Measurements from ENCODE around the gene ZNHIT1. TPM values are rescaled to one million over a fixed set of nuclear protein-coding genes. Genes with fewer than 3 reads are reported as not detected.
A peak's percentile ranks its signal among the peaks of the same experiment; 100 is the strongest.

The ZNHIT1 gene
- total RNA-seq, 4 donors from 2014 or later: 76.2 to 97.8 (median 88.6) TPM

- Histone ChIP-seq H3K9me3 (no peaks in the 10 kb centered on the region), H3K4me3 (no peak overlapping the region), H3K4me1 (peaks cover 0 to 90% (median 31%) of the 10 kb centered on the region in 3 donors), H3K27ac (peak overlapping the region in 2 of 4 donors; percentile 23 to 84), H3K36me3 (peaks cover 0 to 55% of the 10 kb centered on the region in 2 donors), H3K27me3 (no peaks in the 10 kb centered on the region)
- TF ChIP-seq POLR2AphosphoS5 (IDR thresholded peaks at IDR 0.05): no peak
- TF ChIP-seq, protein P1, sequence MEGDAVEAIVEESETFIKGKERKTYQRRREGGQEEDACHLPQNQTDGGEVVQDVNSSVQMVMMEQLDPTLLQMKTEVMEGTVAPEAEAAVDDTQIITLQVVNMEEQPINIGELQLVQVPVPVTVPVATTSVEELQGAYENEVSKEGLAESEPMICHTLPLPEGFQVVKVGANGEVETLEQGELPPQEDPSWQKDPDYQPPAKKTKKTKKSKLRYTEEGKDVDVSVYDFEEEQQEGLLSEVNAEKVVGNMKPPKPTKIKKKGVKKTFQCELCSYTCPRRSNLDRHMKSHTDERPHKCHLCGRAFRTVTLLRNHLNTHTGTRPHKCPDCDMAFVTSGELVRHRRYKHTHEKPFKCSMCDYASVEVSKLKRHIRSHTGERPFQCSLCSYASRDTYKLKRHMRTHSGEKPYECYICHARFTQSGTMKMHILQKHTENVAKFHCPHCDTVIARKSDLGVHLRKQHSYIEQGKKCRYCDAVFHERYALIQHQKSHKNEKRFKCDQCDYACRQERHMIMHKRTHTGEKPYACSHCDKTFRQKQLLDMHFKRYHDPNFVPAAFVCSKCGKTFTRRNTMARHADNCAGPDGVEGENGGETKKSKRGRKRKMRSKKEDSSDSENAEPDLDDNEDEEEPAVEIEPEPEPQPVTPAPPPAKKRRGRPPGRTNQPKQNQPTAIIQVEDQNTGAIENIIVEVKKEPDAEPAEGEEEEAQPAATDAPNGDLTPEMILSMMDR (IDR thresholded peaks at IDR 0.05): no peak
- no peak for TF ChIP-seq EP300 (IDR thresholded peaks at IDR 0.05)
- no peak for TF ChIP-seq POLR2A (IDR thresholded peaks at IDR 0.05)
- 63 to 71% methylated on average over 3 to 6 of the region's 16 CpGs for WGBS, 2 donors (ENCODE audit: low coverage in 1 of 2)
- ATAC-seq: no peak
Measured at GRCh38 chr7:101241443-101242349, 23.7 kb downstream of the ZNHIT1 start.

GRCh38 chr7:101243646-101244374, 25.8 kb downstream of the ZNHIT1 start:
- no peaks in the 10 kb centered on the region for H3K27me3 ChIP-seq
- H3K36me3 ChIP-seq: peaks cover 0 to 52% of the 10 kb centered on the region in 2 donors
- 12 to 27% methylated on average over 3 to 17 of the region's 28 CpGs for WGBS, 2 donors (ENCODE audit: low coverage in 1 of 2)
- TF ChIP-seq EP300 (IDR thresholded peaks at IDR 0.05): no peak
- TF ChIP-seq POLR2A (IDR thresholded peaks at IDR 0.05): no peak
- no peak for TF ChIP-seq POLR2AphosphoS5 (IDR thresholded peaks at IDR 0.05)
- TF ChIP-seq, protein P1 (IDR thresholded peaks at IDR 0.05): no peak
- H3K4me1 ChIP-seq: peaks cover 0 to 71% (median 15%) of the 10 kb centered on the region in 3 donors
- H3K27ac ChIP-seq: peak overlapping the region; percentile 79 to 98 (median 93)
- H3K4me3 ChIP-seq: peak overlapping the region; percentile 53 to 85
- H3K9me3 ChIP-seq: no peaks in the 10 kb centered on the region
- no peak for ATAC-seq

- peak; percentile 90 for TF ChIP-seq POLR2AphosphoS5 (IDR thresholded peaks at IDR 0.05)
- TF ChIP-seq POLR2A (IDR thresholded peaks at IDR 0.05): peak; percentile 74 to 78
- TF ChIP-seq EP300 (IDR thresholded peaks at IDR 0.05): no peak
- TF ChIP-seq, protein P1 (IDR thresholded peaks at IDR 0.05): peak in 3 of 4 experiments; percentile 93 to 96 (median 94)
- H3K27ac ChIP-seq: peak within 1 kb of the TSS; percentile 79 to 98 (median 93)
- peak; percentile 98 for ATAC-seq
- H3K4me3 ChIP-seq: peak within 1 kb of the TSS; percentile 53 to 85
- no CpG with 5 or more reads among the region's 45 CpGs for WGBS, 2 donors (ENCODE audit: low coverage in 1 of 2)
- peaks cover 0 to 52% of the 10 kb centered on the region in 2 donors for H3K36me3 ChIP-seq
- no peaks in the 10 kb centered on the region for H3K9me3 ChIP-seq
- H3K4me1 ChIP-seq: peaks cover 0 to 65% (median 15%) of the 10 kb centered on the region in 3 donors
- no peaks in the 10 kb centered on the region for H3K27me3 ChIP-seq
Measured at GRCh38 chr7:101244375-101245146, 26.6 kb downstream of the ZNHIT1 start, which contains the start of gene FIS1. Gene FIS1, minus strand, starts transcription at chr7:101245081. Its CDS starts 77 bp downstream, at chr7:101245004.

DNA sequence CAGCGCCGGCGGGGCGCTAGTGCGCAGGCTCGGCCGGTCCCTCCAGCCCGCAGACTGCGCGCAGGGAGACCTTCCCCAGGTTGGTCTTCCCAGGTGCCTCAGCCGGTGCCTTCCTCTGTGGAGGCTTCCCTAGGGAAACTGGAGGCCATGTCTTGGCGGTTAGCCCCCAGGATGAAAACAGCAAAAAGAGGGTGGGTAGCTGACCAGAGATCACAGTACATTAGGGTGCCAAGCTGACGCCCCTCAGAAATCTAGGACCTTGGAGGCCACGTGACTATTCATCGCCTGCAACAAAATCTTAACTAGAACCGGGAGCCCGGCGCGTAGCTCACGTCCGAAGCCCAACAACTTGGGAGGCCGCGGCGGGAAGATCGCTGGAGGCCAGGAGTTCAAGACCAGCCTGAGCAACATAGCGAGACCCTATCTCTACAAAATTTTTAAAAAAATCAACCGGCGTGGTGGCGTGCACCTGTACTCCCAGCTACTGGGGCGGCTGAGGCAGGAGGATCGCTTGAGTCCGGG, 27.2 kb downstream of the ZNHIT1 start:
- H3K27ac ChIP-seq: peak overlapping the region; percentile 79 to 98 (median 93)
- no peaks in the 10 kb centered on the region for H3K27me3 ChIP-seq
- peaks cover 0 to 50% of the 10 kb centered on the region in 2 donors for H3K36me3 ChIP-seq
- no peaks in the 10 kb centered on the region for H3K9me3 ChIP-seq
- peaks cover 0 to 65% (median 15%) of the 10 kb centered on the region in 3 donors for H3K4me1 ChIP-seq
- TF ChIP-seq EP300 (IDR thresholded peaks at IDR 0.05) (no peak), POLR2A (IDR thresholded peaks at IDR 0.05) (no peak), POLR2AphosphoS5 (IDR thresholded peaks at IDR 0.05) (no peak)
- TF ChIP-seq, protein P1 (IDR thresholded peaks at IDR 0.05): no peak
- WGBS, 2 donors (ENCODE audit: low coverage in 1 of 2): 57 to 94% methylated on average over 7 to 13 of the region's 32 CpGs
- no peak for ATAC-seq
- peak overlapping the region; percentile 53 to 85 for H3K4me3 ChIP-seq

Data from gastroesophageal sphincter (tissue), 4 donors.